Spleen (tissue), 11 donors: ENCODE measurements around the gene CCDC192. TPM values are rescaled to one million over a fixed set of nuclear protein-coding genes. Genes with fewer than 3 reads are reported as not detected.

Source experiments
- DNase-seq: peaks from one replicate; pipeline ENCODE4 v3.0.0-alpha.2; 2020
- H3K27ac ChIP-seq, 8 donors: fragments of 200-600 bp; sonication (generic) in 7 of 8; 1 replicate in 4 of 8; 2 replicates in 4 of 8; pipeline versions ENCODE4 v1.5.0 to v1.8.0; 2016 to 2021; ENCODE audit warnings: inconsistent platforms in 4 of 8, mild to moderate bottlenecking in 4 of 8, moderate library complexity in 1 of 8
- H3K27me3 ChIP-seq, 7 donors: fragments of 200-600 bp; sonication (generic) in 6 of 7; replicated peaks in 1 of 7; 1 replicate in 4 of 7; 2 replicates in 3 of 7; pipeline versions ENCODE4 v1.5.0 to v1.8.0; 2016 to 2021; ENCODE audit warnings: inconsistent platforms in 3 of 7, mild to moderate bottlenecking in 1 of 7
- H3K36me3 ChIP-seq, 6 donors: fragments of 200-600 bp; sonication (generic) in 5 of 6; 1 replicate in 4 of 6; 2 replicates in 2 of 6; pipeline versions ENCODE4 v1.5.0 to v1.8.0; 2016 to 2021; ENCODE audit warnings: inconsistent platforms in 2 of 6
- H3K4me1 ChIP-seq, 6 donors: fragments of 200-600 bp; sonication (generic) in 5 of 6; 1 replicate in 3 of 6; 2 replicates in 3 of 6; pipeline versions ENCODE4 v1.5.0 to v1.8.0; 2016 to 2021; ENCODE audit warnings: inconsistent platforms in 3 of 6
- H3K4me3 ChIP-seq, 8 donors: fragments of 200-600 bp; sonication (generic) in 7 of 8; 1 replicate in 4 of 8; 2 replicates in 4 of 8; pipeline versions ENCODE4 v1.5.0 to v1.8.0; 2016 to 2021; ENCODE audit warnings: inconsistent platforms in 4 of 8, mild to moderate bottlenecking in 4 of 8, moderate library complexity in 2 of 8
- H3K9me3 ChIP-seq, 8 donors: fragments of 200-600 bp; sonication (generic) in 7 of 8; 1 replicate in 4 of 8; 2 replicates in 4 of 8; pipeline versions ENCODE4 v1.5.0 to v1.8.0; 2016 to 2021; ENCODE audit warnings: inconsistent platforms in 4 of 8
- POLR2A ChIP-seq, 3 donors: fragments of 450-650 bp; IDR thresholded peaks; one replicate each; pipeline ENCODE4 v1.5.1; 2017; ENCODE audit warnings: antibody characterized with exemption in 3 of 3, mild to moderate bottlenecking in 1 of 3
- POLR2AphosphoS5 ChIP-seq, 3 donors: sonication (generic); formaldehyde crosslinking; IDR thresholded peaks; one replicate each; pipeline ENCODE4 v1.5.1; 2017; ENCODE audit warnings: antibody characterized with exemption in 3 of 3
- WGBS, 5 donors: extraction: QIAGEN DNeasy Blood & Tissue Kit in 3 of 5; methylation state at CpG; one replicate each; pipeline versions ENCODE4 v1.1.5 to v1.1.7; 2013 to 2018; 5-methylcytosine and 5-hydroxymethylcytosine counted together
- intact Hi-C: fragments of 100-400 bp; cut with DNase I; formaldehyde crosslinking; loops from one replicate; pipeline ENCODE4 v1.15.0; 2023; ENCODE audit warnings: low total_unique reads
- polyA plus RNA-seq, 3 donors: library from polyadenylated mRNA; stranded (reverse); fragments of 200-250 nt; gene quantifications; one replicate each; pipeline ENCODE4 v1.2.1, GENCODE V29; 2013
- total RNA-seq, 7 donors: library from RNA; depleted of rRNA in 3 of 7; stranded (reverse); fragments of >200 nt in 3 of 7; fragmentation: NEBNext Ultra II Directional in 4 of 7; extraction: Animal tissue kit (Norgen Biotek cat#: 25700) in 4 of 7; gene quantifications; one replicate each; pipeline versions ENCODE4 v1.1.0 to v1.2.1, GENCODE V29; 2016 to 2021
- TF ChIP-seq, protein P1 (sequence below), 11 experiments: fragments of 200-600 bp in 7 of 11; fragments of 450-650 bp in 4 of 11; sonication (generic) in 4 of 11; IDR thresholded peaks in 8 of 11; conservative IDR thresholded peaks in 3 of 11; 1 replicate in 7 of 11; 2 replicates in 4 of 11; pipeline versions ENCODE4 v1.4.0 to v1.8.0; 2016 to 2021; ENCODE audit warnings: antibody characterized with exemption in 11 of 11, inconsistent platforms in 4 of 11, mild to moderate bottlenecking in 1 of 11
- donor health status: healthy with polysubstance abuse.
- donor health status: DM: no; HTN: no; CAD: no; lungs with moderate emphysema.
- donor health status: DM: no; HTN: no; CAD: no.
- donor health status: Bipolar disorder and iron deficiency.
- donor health status: healthy.
- donor health status: DM: no; HTN: no; CAD: no.
- donor health status: DM: yes; HTN: yes; CAD: no.

CCDC192 gene
- total and polyA plus RNA-seq, 10 donors = not detected

DNA sequence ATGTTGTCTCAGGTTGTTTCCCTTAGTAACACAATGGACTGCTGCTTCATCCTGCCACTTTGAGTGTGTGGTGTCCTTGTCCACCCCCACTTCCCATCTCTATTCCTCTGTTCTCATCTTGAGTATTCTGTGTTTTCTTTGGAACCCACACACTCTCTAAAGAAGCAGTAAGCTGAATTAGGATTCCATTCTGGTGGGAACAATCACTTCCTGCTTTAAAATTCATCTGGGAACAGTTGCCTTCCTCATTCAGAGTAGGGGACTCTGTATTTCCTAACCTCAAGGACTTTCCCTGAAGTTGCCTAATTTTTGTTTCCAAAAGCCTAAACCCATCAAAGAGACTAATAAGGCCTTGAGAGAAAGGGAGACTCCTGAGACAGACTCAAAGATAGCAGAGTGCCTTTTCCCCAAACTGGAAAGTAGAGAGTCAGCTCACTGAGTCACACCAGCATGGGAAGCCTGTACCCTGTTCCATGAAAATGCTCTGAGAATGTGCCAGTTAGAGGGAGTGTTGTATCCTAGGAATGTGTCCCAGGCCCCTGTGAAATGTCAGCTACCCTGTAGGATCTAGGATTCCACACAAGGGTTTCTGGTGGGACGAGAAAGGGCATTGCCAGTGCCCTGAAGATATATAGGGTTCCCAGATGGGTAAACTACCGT lies 63.6 kb downstream of the CCDC192 start:
- Histone ChIP-seq H3K9me3 (no peaks in the 10 kb centered on the region), H3K4me3 (no peak overlapping the region), H3K27ac (no peak overlapping the region), H3K27me3 (no peaks in the 10 kb centered on the region), H3K4me1 (no peaks in the 10 kb centered on the region), H3K36me3 (no peaks in the 10 kb centered on the region)
- no peak for DNase-seq
- TF ChIP-seq, protein P1, sequence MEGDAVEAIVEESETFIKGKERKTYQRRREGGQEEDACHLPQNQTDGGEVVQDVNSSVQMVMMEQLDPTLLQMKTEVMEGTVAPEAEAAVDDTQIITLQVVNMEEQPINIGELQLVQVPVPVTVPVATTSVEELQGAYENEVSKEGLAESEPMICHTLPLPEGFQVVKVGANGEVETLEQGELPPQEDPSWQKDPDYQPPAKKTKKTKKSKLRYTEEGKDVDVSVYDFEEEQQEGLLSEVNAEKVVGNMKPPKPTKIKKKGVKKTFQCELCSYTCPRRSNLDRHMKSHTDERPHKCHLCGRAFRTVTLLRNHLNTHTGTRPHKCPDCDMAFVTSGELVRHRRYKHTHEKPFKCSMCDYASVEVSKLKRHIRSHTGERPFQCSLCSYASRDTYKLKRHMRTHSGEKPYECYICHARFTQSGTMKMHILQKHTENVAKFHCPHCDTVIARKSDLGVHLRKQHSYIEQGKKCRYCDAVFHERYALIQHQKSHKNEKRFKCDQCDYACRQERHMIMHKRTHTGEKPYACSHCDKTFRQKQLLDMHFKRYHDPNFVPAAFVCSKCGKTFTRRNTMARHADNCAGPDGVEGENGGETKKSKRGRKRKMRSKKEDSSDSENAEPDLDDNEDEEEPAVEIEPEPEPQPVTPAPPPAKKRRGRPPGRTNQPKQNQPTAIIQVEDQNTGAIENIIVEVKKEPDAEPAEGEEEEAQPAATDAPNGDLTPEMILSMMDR (IDR thresholded peaks at IDR 0.05 in 8 of 11, conservative IDR thresholded peaks at IDR 0.05 in 3 of 11) = no peak
- TF ChIP-seq POLR2AphosphoS5 (IDR thresholded peaks at IDR 0.05) = no peak
- no peak for TF ChIP-seq POLR2A (IDR thresholded peaks at IDR 0.05)
- intact Hi-C loops = no loop called here
- WGBS, 5 donors = 71 to 90% (median 87%) methylated on average over 2 of the region's 2 CpGs

DNA sequence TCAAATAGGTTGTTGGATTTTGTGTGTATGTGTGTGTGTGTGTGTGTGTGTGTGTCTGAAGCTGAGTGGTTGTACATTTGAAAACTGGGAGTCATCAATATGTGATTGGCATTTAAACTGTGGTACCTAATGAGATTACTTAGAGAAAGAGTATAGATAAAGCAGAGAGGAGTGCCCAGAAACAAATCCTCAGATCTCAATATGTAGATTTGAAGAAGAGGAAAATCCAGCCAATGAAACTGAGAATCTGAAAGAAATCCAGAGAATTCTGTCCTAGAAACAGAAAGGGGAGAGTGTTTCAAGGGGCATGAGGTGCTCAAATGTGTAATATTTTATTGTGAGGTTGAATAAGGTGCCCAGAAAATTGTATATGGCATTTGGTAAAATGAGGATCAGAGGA lies 66.2 kb downstream of the CCDC192 start:
- H3K9me3 ChIP-seq = no peaks in the 10 kb centered on the region
- no peak overlapping the region for H3K4me3 ChIP-seq
- intact Hi-C loops = no loop called here
- no peaks in the 10 kb centered on the region for H3K27me3 ChIP-seq
- H3K4me1 ChIP-seq = no peaks in the 10 kb centered on the region
- TF ChIP-seq, protein P1 (IDR thresholded peaks at IDR 0.05 in 8 of 11, conservative IDR thresholded peaks at IDR 0.05 in 3 of 11) = no peak
- TF ChIP-seq POLR2AphosphoS5 (IDR thresholded peaks at IDR 0.05) (no peak), POLR2A (IDR thresholded peaks at IDR 0.05) (no peak)
- no peak for DNase-seq
- no peaks in the 10 kb centered on the region for H3K36me3 ChIP-seq
- no peak overlapping the region for H3K27ac ChIP-seq

DNA sequence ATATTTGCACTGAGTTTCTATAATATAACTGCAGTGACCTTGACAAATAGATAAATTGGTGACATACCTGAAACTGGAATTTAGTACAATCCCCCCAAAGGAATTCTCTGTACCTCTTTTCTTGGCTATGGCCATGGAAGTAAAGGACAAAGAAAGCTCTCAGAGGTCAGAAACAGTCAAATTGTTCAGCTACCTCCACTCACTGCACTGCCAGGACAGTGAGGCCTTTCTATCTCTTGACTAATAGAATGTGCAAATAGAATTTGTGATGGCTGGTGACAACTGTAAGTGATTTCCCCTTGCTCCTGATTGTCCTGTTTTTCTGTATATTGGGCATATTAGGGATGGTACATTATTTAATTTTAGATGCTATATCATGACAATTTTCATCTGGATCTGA lies 67.1 kb downstream of the CCDC192 start:
- H3K27me3 ChIP-seq = no peaks in the 10 kb centered on the region
- H3K27ac ChIP-seq = no peak overlapping the region
- H3K36me3 ChIP-seq = no peaks in the 10 kb centered on the region
- no peaks in the 10 kb centered on the region for H3K4me1 ChIP-seq
- peaks cover 0 to 3% (median 0%) of the 10 kb centered on the region in 8 donors for H3K9me3 ChIP-seq
- no peak for TF ChIP-seq POLR2AphosphoS5 (IDR thresholded peaks at IDR 0.05)
- TF ChIP-seq, protein P1 (IDR thresholded peaks at IDR 0.05 in 8 of 11, conservative IDR thresholded peaks at IDR 0.05 in 3 of 11) = no peak
- no peak for TF ChIP-seq POLR2A (IDR thresholded peaks at IDR 0.05)
- intact Hi-C loops = no loop called here
- DNase-seq = no peak
- H3K4me3 ChIP-seq = no peak overlapping the region

DNA sequence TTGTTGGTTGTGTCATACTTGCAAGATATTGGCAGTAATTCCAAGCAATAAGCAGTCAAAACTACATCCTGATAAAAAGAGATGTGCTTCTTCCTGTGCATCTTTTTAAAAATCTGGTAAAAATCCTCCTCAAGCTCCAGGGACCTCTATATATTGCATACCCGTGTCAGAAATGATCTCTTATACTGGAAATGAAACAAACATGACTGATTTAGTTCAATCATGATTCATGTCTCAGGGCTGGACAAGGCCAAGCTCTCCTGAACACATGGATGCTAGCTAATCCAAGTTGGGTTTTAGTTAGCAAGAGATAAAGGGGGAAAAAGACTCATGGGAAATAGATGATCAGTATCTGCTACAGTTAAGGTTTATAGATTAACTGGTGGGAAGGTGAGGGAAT lies 69.3 kb downstream of the CCDC192 start:
- Histone ChIP-seq H3K4me1 (no peaks in the 10 kb centered on the region), H3K27me3 (no peaks in the 10 kb centered on the region), H3K36me3 (no peaks in the 10 kb centered on the region), H3K4me3 (no peak overlapping the region), H3K27ac (no peak overlapping the region), H3K9me3 (peaks cover 0 to 16% (median 7%) of the 10 kb centered on the region in 8 donors)
- intact Hi-C loops = no loop called here
- TF ChIP-seq, protein P1 (IDR thresholded peaks at IDR 0.05 in 8 of 11, conservative IDR thresholded peaks at IDR 0.05 in 3 of 11) = no peak
- TF ChIP-seq POLR2AphosphoS5 (IDR thresholded peaks at IDR 0.05) = no peak
- TF ChIP-seq POLR2A (IDR thresholded peaks at IDR 0.05) = no peak
- DNase-seq = no peak
- 43 to 83% (median 74%) methylated on average over 1 of the region's 1 CpG for WGBS, 5 donors
